HG03460 (cell line): Measurements from ENCODE around the gene ISG20L2.

Experiments used
- ATAC-seq: cut with Tn5 transposase; IDR thresholded peaks from one replicate; pipeline ENCODE4 v1.9.1; 2021; ENCODE audit not compliant: unreplicated experiment

The ISG20L2 gene

GRCh38 chr1:156708218-156708661 lies 20.3 kb downstream of the ISG20L2 start:
- ATAC-seq, result no peak

- ATAC-seq, result no peak
Measured at GRCh38 chr1:156707417-156708217, 20.9 kb downstream of the ISG20L2 start.

GRCh38 chr1:156706657-156707416 lies 21.7 kb downstream of the ISG20L2 start:
- no peak for ATAC-seq

GRCh38 chr1:156705918-156706656 lies 22.5 kb downstream of the ISG20L2 start:
- ATAC-seq, result no peak

GRCh38 chr1:156705321-156705917 lies 23.1 kb downstream of the ISG20L2 start, which contains the start of gene CRABP2:
CRABP2 (minus strand) TSS chr1:156705583; CDS start chr1:156705446, 137 bp downstream.
- ATAC-seq, result no peak

- ATAC-seq, result no peak
Measured at GRCh38 chr1:156704930-156705320, 23.6 kb downstream of the ISG20L2 start.

GRCh38 chr1:156704166-156704711 lies 24.3 kb downstream of the ISG20L2 start:
- no peak for ATAC-seq

- no peak for ATAC-seq
Measured at GRCh38 chr1:156703741-156704140, 24.8 kb downstream of the ISG20L2 start.

- ATAC-seq, result no peak
Measured at GRCh38 chr1:156703336-156703735, 25.2 kb downstream of the ISG20L2 start.

GRCh38 chr1:156700736-156701531 lies 27.6 kb downstream of the ISG20L2 start:
- ATAC-seq, result no peak

- ATAC-seq, result no peak
Measured at GRCh38 chr1:156698995-156699394, 29.6 kb downstream of the ISG20L2 start.

- no peak for ATAC-seq
Measured at GRCh38 chr1:156697481-156697880, 31.1 kb downstream of the ISG20L2 start.

- no peak for ATAC-seq
Measured at GRCh38 chr1:156696755-156697154, 31.8 kb downstream of the ISG20L2 start.

- no peak for ATAC-seq
Measured at GRCh38 chr1:156694690-156694962, 33.9 kb downstream of the ISG20L2 start.

GRCh38 chr1:156693848-156694689 lies 34.5 kb downstream of the ISG20L2 start:
- no peak for ATAC-seq

GRCh38 chr1:156692925-156693847 lies 35.4 kb downstream of the ISG20L2 start:
- no peak for ATAC-seq

GRCh38 chr1:156692441-156692924 lies 36.1 kb downstream of the ISG20L2 start:
- no peak for ATAC-seq
